H1 (cell line): Measurements from ENCODE around the gene TAF8. TPM values are rescaled to one million over a fixed set of nuclear protein-coding genes. Genes with fewer than 3 reads are reported as not detected.

Experiments
- CTCF ChIA-PET: fragments of 300-600 bp; sonication (Branson Sonifier 250); formaldehyde crosslinking; loops from one replicate; lab custom pipeline; 2021; ENCODE audit not compliant: partially characterized antibody; lab: Charles Lee
- POLR2A ChIA-PET: fragments of 300-600 bp; sonication (Branson Sonifier 250); formaldehyde crosslinking; loops from one replicate; lab custom pipeline; 2021; ENCODE audit warnings: inconsistent platforms; ENCODE audit not compliant: partially characterized antibody; lab: Charles Lee
- DNase-seq, 2 experiments: peaks; one replicate each; pipeline versions ENCODE4 v3.0.0 to v3.0.0-alpha.2; 2010 to 2022; ENCODE audit warnings: low spot score in 2 of 2, low read depth in 1 of 2, mixed read lengths in 1 of 2
- FAIRE-seq: peaks from 2 replicates; lab custom pipeline; 2011; peaks lifted over from hg19 to GRCh38; lab: Jason Lieb, UNC
- H2AFZ ChIP-seq: 2 replicates; pipeline ENCODE4 v1.8.1; 2012; ENCODE audit warnings: low read length, inconsistent platforms
- H2AK5ac ChIP-seq: 2 replicates; pipeline ENCODE4 v1.6.1; 2013; ENCODE audit warnings: low read depth, low read length
- H2BK120ac ChIP-seq: replicated peaks from 2 replicates; pipeline ENCODE3; 2013; ENCODE audit warnings: low read depth, low read length, inconsistent platforms
- H2BK12ac ChIP-seq: 2 replicates; pipeline ENCODE4 v1.6.1; 2013; ENCODE audit warnings: low read depth, low read length
- H2BK15ac ChIP-seq: 2 replicates; pipeline ENCODE4 v1.6.1; 2013; ENCODE audit warnings: low read length
- H2BK20ac ChIP-seq: 2 replicates; pipeline ENCODE4 v1.6.1; 2013; ENCODE audit warnings: low read length
- H2BK5ac ChIP-seq: 2 replicates; pipeline ENCODE4 v1.6.1; 2013; ENCODE audit warnings: low read depth, low read length
- H3K14ac ChIP-seq: 2 replicates; pipeline ENCODE4 v1.6.1; 2013; ENCODE audit warnings: inconsistent platforms; ENCODE audit not compliant: insufficient read length
- H3K18ac ChIP-seq: 2 replicates; pipeline ENCODE4 v1.6.1; 2013; ENCODE audit warnings: low read length; ENCODE audit errors: extremely low read depth
- H3K23ac ChIP-seq: 2 replicates; pipeline ENCODE4 v1.6.1; 2013; ENCODE audit warnings: inconsistent platforms; ENCODE audit not compliant: insufficient read length
- H3K23me2 ChIP-seq: 2 replicates; pipeline ENCODE4 v1.6.1; 2013; ENCODE audit warnings: low read depth, low read length
- H3K27ac ChIP-seq: 2 replicates; pipeline ENCODE4 v1.6.1; 2011; ENCODE audit warnings: low read depth, low read length, inconsistent platforms
- H3K27me3 ChIP-seq, 4 experiments: replicated peaks in 1 of 4; 1 replicate in 1 of 4; 2 replicates in 3 of 4; pipeline versions ENCODE4 v1.6.1 to v1.8.1; 2011 to 2013; ENCODE audit warnings: low read length in 3 of 4, mild to moderate bottlenecking in 3 of 4, inconsistent platforms in 2 of 4, mixed read lengths in 2 of 4, moderate library complexity in 1 of 4; ENCODE audit not compliant: control insufficient read depth in 3 of 4, insufficient read depth in 3 of 4; ENCODE audit errors: extremely low read depth in 1 of 4
- H3K36me3 ChIP-seq, 4 experiments: 2 replicates each; pipeline versions ENCODE4 v1.6.1 to v1.8.1; 2011 to 2013; ENCODE audit warnings: mild to moderate bottlenecking in 4 of 4, low read length in 3 of 4, moderate library complexity in 2 of 4, control low read depth in 1 of 4, inconsistent platforms in 1 of 4; ENCODE audit not compliant: insufficient read depth in 4 of 4, control insufficient read depth in 2 of 4
- H3K4ac ChIP-seq: replicated peaks from 2 replicates; pipeline ENCODE3; 2013; ENCODE audit warnings: low read length, low read depth, mixed read lengths, inconsistent platforms; ENCODE audit not compliant: insufficient read length
- H3K4me1 ChIP-seq, 4 experiments: replicated peaks in 1 of 4; 1 replicate in 1 of 4; 2 replicates in 3 of 4; pipeline versions ENCODE4 v1.6.1 to v1.8.1; 2011 to 2013; ENCODE audit warnings: low read length in 3 of 4, inconsistent platforms in 2 of 4, mixed read lengths in 1 of 4; ENCODE audit not compliant: insufficient read depth in 4 of 4, control insufficient read depth in 3 of 4
- H3K4me2 ChIP-seq, 2 experiments: 2 replicates each; pipeline versions ENCODE4 v1.6.1 to v1.8.1; 2011 to 2013; ENCODE audit warnings: low read depth in 2 of 2, low read length in 2 of 2, control low read depth in 1 of 2, inconsistent platforms in 1 of 2, mild to moderate bottlenecking in 1 of 2; ENCODE audit not compliant: insufficient read depth in 1 of 2
- H3K4me3 ChIP-seq, 4 experiments: fragments of 200-600, 300-600 bp in 1 of 4; sonication (generic), shearing (Covaris generic), sonication (Bioruptor Twin) in 1 of 4; 2 replicates each; pipeline versions ENCODE4 v1.5.1 to v1.8.1; 2011 to 2016; ENCODE audit warnings: low read length in 4 of 4, low read depth in 3 of 4, control low read depth in 2 of 4, inconsistent platforms in 2 of 4, mild to moderate bottlenecking in 2 of 4, mixed read lengths in 1 of 4, moderate library complexity in 1 of 4; ENCODE audit not compliant: insufficient read depth in 2 of 4; ENCODE audit errors: extremely low read depth in 1 of 4
- H3K56ac ChIP-seq: replicated peaks from 2 replicates; pipeline ENCODE3; 2013; ENCODE audit warnings: low read depth, mild to moderate bottlenecking, mixed read lengths, low read length, inconsistent platforms; ENCODE audit not compliant: insufficient read length
- H3K79me1 ChIP-seq: 2 replicates; pipeline ENCODE4 v1.6.1; 2013; ENCODE audit warnings: low read depth, low read length, control low read depth
- H3K79me2 ChIP-seq, 2 experiments: 2 replicates each; pipeline versions ENCODE4 v1.6.1 to v1.8.1; 2012 to 2013; ENCODE audit warnings: low read length in 2 of 2, mild to moderate bottlenecking in 2 of 2, inconsistent platforms in 1 of 2; ENCODE audit not compliant: insufficient read depth in 2 of 2, control insufficient read depth in 1 of 2
- H3K9ac ChIP-seq, 4 experiments: replicated peaks in 1 of 4; 1 replicate in 1 of 4; 2 replicates in 3 of 4; pipeline versions ENCODE4 v1.6.1 to v1.8.1; 2011 to 2013; ENCODE audit warnings: low read depth in 3 of 4, low read length in 3 of 4, control low read depth in 2 of 4, mild to moderate bottlenecking in 2 of 4, moderate library complexity in 2 of 4, inconsistent platforms in 1 of 4; ENCODE audit errors: extremely low read depth in 1 of 4
- H3K9me3 ChIP-seq, 2 experiments: 2 replicates each; pipeline versions ENCODE4 v1.6.1 to v1.8.1; 2012 to 2013; ENCODE audit warnings: mild to moderate bottlenecking in 2 of 2, moderate library complexity in 2 of 2, control low read depth in 1 of 2, inconsistent platforms in 1 of 2, low read depth in 1 of 2, low read length in 1 of 2, mixed read lengths in 1 of 2; ENCODE audit not compliant: insufficient read depth in 2 of 2
- H4K20me1 ChIP-seq, 2 experiments: replicated peaks in 1 of 2; 2 replicates each; pipeline versions ENCODE3 to v1.8.1; 2011 to 2013; ENCODE audit warnings: inconsistent platforms in 2 of 2, low read length in 2 of 2, mild to moderate bottlenecking in 1 of 2; ENCODE audit not compliant: insufficient read depth in 2 of 2, control insufficient read depth in 1 of 2
- H4K5ac ChIP-seq: 2 replicates; pipeline ENCODE4 v1.6.1; 2013; ENCODE audit warnings: low read length, low read depth, mixed read lengths, inconsistent platforms; ENCODE audit not compliant: insufficient read length
- H4K8ac ChIP-seq: 2 replicates; pipeline ENCODE4 v1.8.0; 2013; ENCODE audit warnings: mild to moderate bottlenecking, moderate library complexity, low read length, inconsistent platforms; ENCODE audit not compliant: insufficient read depth; ENCODE audit errors: extremely low read depth
- H4K91ac ChIP-seq: replicated peaks from 2 replicates; pipeline ENCODE3; 2013; ENCODE audit warnings: low read length, mixed read lengths, inconsistent platforms; ENCODE audit not compliant: insufficient read length
- ASH2L ChIP-seq: fragments of 200-600, 300-600 bp; sonication (generic); IDR thresholded peaks from one replicate; pipeline ENCODE4 v1.7.1; 2017; ENCODE audit warnings: low read length
- KDM4A ChIP-seq: IDR thresholded peaks from one replicate; pipeline ENCODE4 v1.7.1; 2012; ENCODE audit warnings: low read depth, mild to moderate bottlenecking, moderate library complexity, low read length, inconsistent platforms; ENCODE audit not compliant: severe bottlenecking
- SIX5 ChIP-seq: IDR thresholded peaks from 2 replicates; pipeline ENCODE4 v1.6.1; 2011; ENCODE audit warnings: mild to moderate bottlenecking, low read depth, low read length
- SRF ChIP-seq: IDR thresholded peaks from 2 replicates; pipeline ENCODE4 v1.6.1; 2011; ENCODE audit warnings: mild to moderate bottlenecking, low read depth, low read length, moderate library complexity
- WGBS, 2 experiments: shearing (Covaris generic) in 1 of 2; methylation state at CpG; one replicate each; pipeline versions ENCODE4 v1.1.6 to v1.1.7; 2013 to 2015; ENCODE audit warnings: low lambda C conversion rate in 2 of 2, mixed read lengths in 2 of 2, inconsistent platforms in 1 of 2, low coverage in 1 of 2, missing lambda C conversion rate in 1 of 2; ENCODE audit not compliant: insufficient replicate concordance in 2 of 2, insufficient coverage in 1 of 2, insufficient read length in 1 of 2; ENCODE audit errors: extremely low coverage in 1 of 2, missing lambda C conversion rate in 1 of 2; 5-methylcytosine and 5-hydroxymethylcytosine counted together
- polyA plus RNA-seq, 7 experiments: library from polyadenylated mRNA; depleted of rRNA in 3 of 7; stranded (reverse) in 5 of 7; unstranded in 2 of 7; fragments of >200 nt in 5 of 7; fragments of 200-250 nt in 2 of 7; gene quantifications; 1 replicate in 5 of 7; 2 replicates in 1 of 7; 4 replicates in 1 of 7; pipeline versions ENCODE4 v1.2.1 to v1.2.3, GENCODE V29; 2011 to 2013; ENCODE audit warnings: missing spikeins in 2 of 7, mixed read lengths in 2 of 7
- total RNA-seq: library from RNA; stranded (reverse); fragmentation: NEBNext Ultra II Directional; extraction: Animal tissue kit (Norgen Biotek cat#: 25700); gene quantifications from 2 replicates; pipeline ENCODE4 v1.2.1, GENCODE V29; 2021

Gene TAF8
- total and polyA plus RNA-seq, 2 of the 8 experiments (the other 6 are each of a cell fraction or from before 2014, with no cell fraction given): 32.2 to 34.0 TPM

GRCh38 chr6:42104804-42105125 is 54.4 kb downstream of the TAF8 start:
- no peak overlapping the region for H3K18ac ChIP-seq
- 44% methylated on average over 8 of the region's 16 CpGs; no CpG with 5 or more reads in 1 of the 2 experiments for WGBS, 2 experiments
- no peak overlapping the region for H2BK120ac ChIP-seq
- H3K79me2 ChIP-seq: no peaks in the 10 kb centered on the region; a peak in 1 of 4 replicates
- no peak overlapping the region for H3K56ac ChIP-seq
- peaks cover 7 to 31% (median 22%) of the 10 kb centered on the region in 4 experiments; a peak in 6 of 8 replicates for H3K36me3 ChIP-seq
- no peak overlapping the region; a peak in 2 of 7 replicates for H3K9ac ChIP-seq
- H3K79me1 ChIP-seq: no peaks in the 10 kb centered on the region
- no peaks in the 10 kb centered on the region; the same call in 1 of the 2 replicates for H3K23me2 ChIP-seq
- no peak overlapping the region for H2BK5ac ChIP-seq
- no peak overlapping the region for H4K91ac ChIP-seq
- CTCF ChIA-PET: interaction anchor here (0.7 to 7.3 kb wide), 36 partner anchors 9 to 332 kb away, joined by 3 to 119 read pairs (median 8); partner anchors contain the start of genes C6orf132 and GUCA1B
- H3K27ac ChIP-seq: no peak overlapping the region
- no peaks in the 10 kb centered on the region for H3K9me3 ChIP-seq
- H3K27me3 ChIP-seq: no peaks in the 10 kb centered on the region; a peak in 2 of 7 replicates
- DNase-seq: peak in 1 of 2 experiments; percentile 73
- H2BK15ac ChIP-seq: no peak overlapping the region
- TF ChIP-seq SRF (no peak), SIX5 (no peak), KDM4A (peak; percentile 28), ASH2L (no peak)
- H2BK20ac ChIP-seq: no peak overlapping the region
- H4K8ac ChIP-seq: no peak overlapping the region
- peak overlapping the region; percentile 8 to 66; a peak in 3 of 4 replicates for H3K4me2 ChIP-seq
- no peak overlapping the region for H3K4ac ChIP-seq
- FAIRE-seq: no peak
- H2BK12ac ChIP-seq: no peak overlapping the region
- H3K23ac ChIP-seq: no peak overlapping the region
- peaks cover 0 to 7% (median 4%) of the 10 kb centered on the region in 4 experiments; a peak in 6 of 7 replicates for H3K4me1 ChIP-seq
- no peak overlapping the region for H3K14ac ChIP-seq
- H2AK5ac ChIP-seq: no peak overlapping the region
- no peak overlapping the region for H2AFZ ChIP-seq
- H4K5ac ChIP-seq: no peak overlapping the region
- POLR2A ChIA-PET: interaction anchor here (0.7 to 6.6 kb wide), 13 partner anchors 9 to 66 kb away, joined by 3 to 50 read pairs (median 4); partner anchors contain the start of genes C6orf132 and TAF8
- H3K4me3 ChIP-seq: peak overlapping the region in 3 of 4 experiments; percentile 26 to 57 (median 38); a peak in 6 of 8 replicates
- H4K20me1 ChIP-seq: peaks cover 9 to 24% of the 10 kb centered on the region in 2 experiments
